ENCODE data around the gene CCDC60.

Gene CCDC60

DNA sequence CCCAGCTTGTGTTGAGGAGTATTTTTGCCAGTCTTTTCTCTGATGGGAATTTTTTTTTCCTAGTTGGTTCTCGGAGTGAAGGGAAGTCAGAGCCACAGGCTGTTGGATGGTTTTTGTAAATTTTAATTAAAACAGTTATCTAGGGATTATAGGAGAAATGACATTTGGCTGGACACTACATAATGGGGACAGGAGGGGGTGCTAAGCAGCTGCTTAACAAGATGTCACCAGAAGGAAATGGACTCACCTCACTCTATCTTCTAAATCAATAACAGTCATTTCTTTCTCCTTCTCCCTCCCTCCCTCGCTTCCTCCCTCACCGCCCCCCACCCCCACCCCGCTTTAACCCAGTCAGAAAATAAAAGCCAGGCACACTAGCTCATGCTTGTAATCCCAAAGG lies 165.7 kb downstream of the CCDC60 start:
- TF ChIP-seq, protein P1, sequence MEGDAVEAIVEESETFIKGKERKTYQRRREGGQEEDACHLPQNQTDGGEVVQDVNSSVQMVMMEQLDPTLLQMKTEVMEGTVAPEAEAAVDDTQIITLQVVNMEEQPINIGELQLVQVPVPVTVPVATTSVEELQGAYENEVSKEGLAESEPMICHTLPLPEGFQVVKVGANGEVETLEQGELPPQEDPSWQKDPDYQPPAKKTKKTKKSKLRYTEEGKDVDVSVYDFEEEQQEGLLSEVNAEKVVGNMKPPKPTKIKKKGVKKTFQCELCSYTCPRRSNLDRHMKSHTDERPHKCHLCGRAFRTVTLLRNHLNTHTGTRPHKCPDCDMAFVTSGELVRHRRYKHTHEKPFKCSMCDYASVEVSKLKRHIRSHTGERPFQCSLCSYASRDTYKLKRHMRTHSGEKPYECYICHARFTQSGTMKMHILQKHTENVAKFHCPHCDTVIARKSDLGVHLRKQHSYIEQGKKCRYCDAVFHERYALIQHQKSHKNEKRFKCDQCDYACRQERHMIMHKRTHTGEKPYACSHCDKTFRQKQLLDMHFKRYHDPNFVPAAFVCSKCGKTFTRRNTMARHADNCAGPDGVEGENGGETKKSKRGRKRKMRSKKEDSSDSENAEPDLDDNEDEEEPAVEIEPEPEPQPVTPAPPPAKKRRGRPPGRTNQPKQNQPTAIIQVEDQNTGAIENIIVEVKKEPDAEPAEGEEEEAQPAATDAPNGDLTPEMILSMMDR (IDR thresholded peaks at IDR 0.05): no peak
- H3K4me3 ChIP-seq: no peak overlapping the region
- no peak overlapping the region for H3K27ac ChIP-seq
- no peak for DNase-seq (ENCODE audit: low spot score)

DNA sequence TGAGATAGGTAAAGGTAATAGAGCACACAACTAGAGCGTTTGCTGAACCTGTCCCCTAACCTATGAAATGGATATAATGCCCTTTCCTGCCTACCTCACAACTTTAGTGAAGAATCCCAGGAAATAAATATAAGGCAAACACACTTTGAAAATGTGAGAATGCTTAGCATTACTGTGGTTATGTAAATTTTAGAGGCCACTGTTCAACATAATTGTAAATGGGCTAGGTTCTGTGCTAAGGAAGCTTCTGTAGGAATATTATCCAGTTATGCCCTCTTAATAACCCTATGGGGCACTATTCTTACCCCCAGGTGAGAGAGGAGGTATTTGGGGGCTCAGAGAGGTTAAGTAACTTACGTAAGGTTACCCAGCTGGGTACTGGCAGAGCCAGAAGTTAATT lies 166.5 kb downstream of the CCDC60 start:
- H3K4me3 ChIP-seq: no peak overlapping the region
- DNase-seq (ENCODE audit: low spot score): no peak

DNA sequence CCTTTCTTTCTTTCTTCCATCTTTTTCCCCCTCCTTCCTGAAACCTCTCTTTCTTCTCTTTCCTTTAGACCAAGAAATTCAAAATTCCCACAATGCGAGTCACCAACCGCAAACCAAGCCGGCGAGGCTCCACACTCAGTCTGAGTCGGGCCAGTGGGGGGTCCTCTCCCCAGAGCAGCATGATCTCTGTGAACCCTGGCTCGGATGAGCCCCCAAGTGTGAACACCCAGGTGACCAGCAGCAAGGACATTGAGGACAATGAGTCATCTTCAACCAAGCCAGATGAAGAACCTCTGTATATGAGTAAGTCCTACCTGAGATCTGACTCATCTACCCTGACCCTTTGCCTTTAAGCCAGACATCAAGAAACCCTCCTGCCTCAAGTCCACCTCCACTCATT lies 170.5 kb downstream of the CCDC60 start:
- TF ChIP-seq, protein P1 (IDR thresholded peaks at IDR 0.05): no peak
- Histone ChIP-seq H3K27ac (no peak overlapping the region), H3K4me3 (no peak overlapping the region)
- no peak for DNase-seq (ENCODE audit: low spot score)

More for the DNA sequence above, 166.5 kb downstream of the CCDC60 start:
- TF ChIP-seq, protein P1 (IDR thresholded peaks at IDR 0.05): no peak
- no peak overlapping the region for H3K27ac ChIP-seq

DNA sequence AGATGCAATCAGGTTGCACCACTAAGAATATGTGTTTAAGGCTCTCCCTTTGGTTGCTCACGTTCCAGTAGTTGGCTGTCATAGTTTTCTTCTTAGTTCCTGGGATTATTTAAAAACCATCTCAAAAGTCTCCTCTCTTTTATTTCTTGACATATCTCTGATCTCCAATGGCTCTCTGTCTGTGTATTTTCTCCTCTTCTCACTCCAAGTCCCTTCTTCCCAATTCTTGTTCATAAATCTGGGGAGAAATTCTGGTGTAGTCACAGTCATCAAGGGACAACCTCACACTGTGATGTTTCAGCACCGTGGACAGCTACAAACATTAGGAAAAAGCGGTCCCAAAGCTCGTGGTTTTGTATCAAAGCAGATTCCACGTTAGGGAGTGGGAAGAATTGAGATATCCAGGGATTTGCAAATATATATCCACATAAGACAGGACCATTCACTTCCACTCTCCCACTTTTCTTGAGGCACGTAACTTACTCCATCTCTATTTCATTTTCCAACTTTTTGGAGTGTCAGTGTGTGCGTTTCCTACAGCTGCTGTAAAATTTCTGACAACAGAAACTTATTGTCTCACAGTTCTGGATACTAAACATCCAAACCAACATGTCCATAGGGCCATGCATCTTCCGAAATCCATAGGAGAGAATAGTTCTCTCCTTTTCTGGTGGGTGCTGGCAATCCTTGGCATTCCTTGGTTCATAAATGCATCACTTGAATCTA lies 178.4 kb downstream of the CCDC60 start:
- H3K27ac ChIP-seq: no peak overlapping the region
- TF ChIP-seq, protein P1 (IDR thresholded peaks at IDR 0.05): no peak
- DNase-seq (ENCODE audit: low spot score): no peak
- no peak overlapping the region for H3K4me3 ChIP-seq

DNA sequence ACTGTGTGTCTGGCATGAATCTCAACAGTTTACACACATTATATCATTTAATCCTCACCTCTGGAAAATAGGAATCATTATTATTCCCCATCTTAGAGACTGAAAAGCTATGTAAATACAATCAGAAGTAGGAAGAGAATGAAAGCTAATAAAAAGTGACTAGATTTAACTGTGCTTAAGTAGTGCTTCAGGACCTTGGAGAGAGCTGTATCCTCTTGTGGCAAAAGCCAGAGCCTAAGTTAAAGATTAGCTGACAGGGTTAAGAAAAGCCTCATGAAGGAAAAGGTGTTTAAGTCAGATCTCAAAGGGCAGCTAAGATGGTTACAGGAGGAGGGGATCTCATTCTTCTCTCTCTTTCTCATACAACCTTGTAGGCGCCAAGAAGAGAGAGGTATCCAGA lies 193.7 kb downstream of the CCDC60 start:
- DNase-seq (ENCODE audit: low spot score): no peak
- Histone ChIP-seq H3K27ac (no peak overlapping the region), H3K4me3 (no peak overlapping the region)
- TF ChIP-seq, protein P1 (IDR thresholded peaks at IDR 0.05): no peak

DNA sequence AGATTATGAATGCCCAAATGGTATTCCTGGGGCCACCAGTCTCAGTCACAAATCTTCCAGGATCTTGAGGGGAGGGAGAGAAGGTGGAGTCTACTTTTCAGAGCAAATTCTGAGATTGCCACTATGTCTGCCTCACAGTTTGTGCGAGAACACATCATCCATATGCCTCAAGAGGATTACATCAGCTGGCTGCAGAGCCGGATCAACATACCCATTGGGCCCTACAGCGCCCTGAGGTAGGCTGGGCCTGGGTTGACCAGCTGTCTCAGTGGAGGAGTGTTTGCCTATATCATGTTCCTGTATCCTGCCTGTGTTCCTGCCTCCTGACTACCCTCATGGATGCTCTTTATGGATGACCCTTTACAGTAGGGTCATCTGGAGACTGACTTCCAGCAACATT lies 205.9 kb downstream of the CCDC60 start:
- no peak overlapping the region for H3K4me3 ChIP-seq
- no peak for DNase-seq (ENCODE audit: low spot score)

More for the DNA sequence above, 205.9 kb downstream of the CCDC60 start:
- H3K27ac ChIP-seq: no peak overlapping the region
- TF ChIP-seq, protein P1 (IDR thresholded peaks at IDR 0.05): no peak

All from coronary artery (tissue), 2 donors.